C4-2B (cell line): ENCODE data around the gene PTPRM.

Experiments
- H3K27ac ChIP-seq: fragments of 450-650 bp; 2 replicates; pipeline ENCODE4 v1.5.1; 2017
- CTCF ChIP-seq: fragments of 450-650 bp; conservative IDR thresholded peaks from 2 replicates; pipeline ENCODE4 v1.5.1; 2017; ENCODE audit warnings: mild to moderate bottlenecking
- ZFX ChIP-seq: fragments of 450-650 bp; IDR thresholded peaks from 2 replicates; pipeline ENCODE4 v1.6.1; 2017

Gene PTPRM

GRCh38 chr18:8361941-8362471 lies 794.9 kb downstream of the PTPRM start:
- TF ChIP-seq ZFX: no peak
- no peak for TF ChIP-seq CTCF
- H3K27ac ChIP-seq: no peak overlapping the region

GRCh38 chr18:8362863-8363262 lies 795.7 kb downstream of the PTPRM start:
- H3K27ac ChIP-seq: no peak overlapping the region

GRCh38 chr18:8364385-8364784 lies 797.3 kb downstream of the PTPRM start:
- TF ChIP-seq ZFX (no peak), CTCF (no peak)
- H3K27ac ChIP-seq: no peak overlapping the region

More at GRCh38 chr18:8362863-8363262, 795.7 kb downstream of the PTPRM start:
- TF ChIP-seq ZFX: no peak

- TF ChIP-seq CTCF (no peak), ZFX (no peak)
- no peak overlapping the region for H3K27ac ChIP-seq
Observed at GRCh38 chr18:8365006-8365405, 797.9 kb downstream of the PTPRM start.

- H3K27ac ChIP-seq: no peak overlapping the region
- no peak for TF ChIP-seq ZFX
- no peak for TF ChIP-seq CTCF
Observed at GRCh38 chr18:8365528-8365927, 798.4 kb downstream of the PTPRM start.

- no peak overlapping the region for H3K27ac ChIP-seq
- TF ChIP-seq ZFX (no peak), CTCF (no peak)
Observed at GRCh38 chr18:8366070-8366469, 799.0 kb downstream of the PTPRM start.

- H3K27ac ChIP-seq: no peak overlapping the region
Observed at GRCh38 chr18:8366656-8367055, 799.5 kb downstream of the PTPRM start.

More at GRCh38 chr18:8366656-8367055, 799.5 kb downstream of the PTPRM start:
- TF ChIP-seq CTCF (no peak), ZFX (no peak)
